Lower leg skin (tissue), 3 donors: ENCODE data around the gene ELF4.

Experiments used
- POLR2A ChIP-seq, 2 donors: fragments of 450-650 bp; IDR thresholded peaks; one replicate each; pipeline ENCODE4 v1.6.1; 2016 to 2017; ENCODE audit warnings: antibody characterized with exemption in 2 of 2, mild to moderate bottlenecking in 1 of 2, moderate library complexity in 1 of 2
- TF ChIP-seq, protein P1 (sequence below), 3 donors: fragments of 450-650 bp; IDR thresholded peaks; one replicate each; pipeline ENCODE4 v1.5.1; 2016; ENCODE audit warnings: antibody characterized with exemption in 3 of 3, mild to moderate bottlenecking in 3 of 3, moderate library complexity in 2 of 3

DNA sequence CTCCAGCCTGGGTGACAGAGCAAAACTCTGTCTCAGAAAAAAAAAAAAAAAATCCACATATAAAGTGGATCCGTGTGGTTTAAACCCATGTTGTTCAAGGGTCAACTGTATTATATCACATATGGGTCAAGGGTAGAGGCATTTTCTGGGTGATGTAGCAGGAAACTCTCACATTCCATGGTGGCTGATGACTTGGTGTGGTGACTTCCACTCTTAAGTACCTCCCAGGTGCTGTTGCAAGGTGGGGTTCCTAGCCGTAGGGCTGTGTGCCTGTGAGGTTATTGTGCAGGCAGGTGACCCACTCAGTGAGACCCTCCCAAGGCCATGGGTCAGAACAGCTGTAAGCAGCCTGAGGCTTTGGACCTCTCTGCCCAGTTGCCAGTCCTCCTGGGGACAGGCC lies 17.0 kb downstream of the ELF4 start:
- TF ChIP-seq, protein P1, sequence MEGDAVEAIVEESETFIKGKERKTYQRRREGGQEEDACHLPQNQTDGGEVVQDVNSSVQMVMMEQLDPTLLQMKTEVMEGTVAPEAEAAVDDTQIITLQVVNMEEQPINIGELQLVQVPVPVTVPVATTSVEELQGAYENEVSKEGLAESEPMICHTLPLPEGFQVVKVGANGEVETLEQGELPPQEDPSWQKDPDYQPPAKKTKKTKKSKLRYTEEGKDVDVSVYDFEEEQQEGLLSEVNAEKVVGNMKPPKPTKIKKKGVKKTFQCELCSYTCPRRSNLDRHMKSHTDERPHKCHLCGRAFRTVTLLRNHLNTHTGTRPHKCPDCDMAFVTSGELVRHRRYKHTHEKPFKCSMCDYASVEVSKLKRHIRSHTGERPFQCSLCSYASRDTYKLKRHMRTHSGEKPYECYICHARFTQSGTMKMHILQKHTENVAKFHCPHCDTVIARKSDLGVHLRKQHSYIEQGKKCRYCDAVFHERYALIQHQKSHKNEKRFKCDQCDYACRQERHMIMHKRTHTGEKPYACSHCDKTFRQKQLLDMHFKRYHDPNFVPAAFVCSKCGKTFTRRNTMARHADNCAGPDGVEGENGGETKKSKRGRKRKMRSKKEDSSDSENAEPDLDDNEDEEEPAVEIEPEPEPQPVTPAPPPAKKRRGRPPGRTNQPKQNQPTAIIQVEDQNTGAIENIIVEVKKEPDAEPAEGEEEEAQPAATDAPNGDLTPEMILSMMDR (IDR thresholded peaks at IDR 0.05), result no peak
- no peak for TF ChIP-seq POLR2A (IDR thresholded peaks at IDR 0.05)
